ENCODE results near the gene GTF3C5.
"Not testable (repeated sequence)": the region's sequence is repeated elsewhere in the genome, so short reads cannot be mapped to it uniquely, and the experiment has no call there.

Gene GTF3C5

GRCh38 chr9:133058550-133059320 lies 27.9 kb downstream of the GTF3C5 start:
- no peak for TF ChIP-seq CTCF (conservative IDR thresholded peaks at IDR 0.05; ENCODE audit: low read depth, low read length)
- no peak for DNase-seq (ENCODE audit: low read depth)
- H3K4me3 ChIP-seq (ENCODE audit: low read depth, low read length): no peak overlapping the region

- no peak for TF ChIP-seq CTCF (conservative IDR thresholded peaks at IDR 0.05; ENCODE audit: low read depth, low read length)
- DNase-seq (ENCODE audit: low read depth): no peak
- H3K4me3 ChIP-seq (ENCODE audit: low read depth, low read length): no peak overlapping the region
Measured at GRCh38 chr9:133059623-133060022, 28.8 kb downstream of the GTF3C5 start.

GRCh38 chr9:133060417-133060841 lies 29.6 kb downstream of the GTF3C5 start:
- DNase-seq (ENCODE audit: low read depth): no peak
- no peak for TF ChIP-seq CTCF (conservative IDR thresholded peaks at IDR 0.05; ENCODE audit: low read depth, low read length)
- H3K4me3 ChIP-seq (ENCODE audit: low read depth, low read length): no peak overlapping the region

GRCh38 chr9:133061019-133061763 lies 30.4 kb downstream of the GTF3C5 start:
- DNase-seq (ENCODE audit: low read depth); H3K4me3 ChIP-seq (ENCODE audit: low read depth, low read length): not testable (repeated sequence)

GRCh38 chr9:133061764-133062145 lies 31.0 kb downstream of the GTF3C5 start, which contains the start of gene CEL:
Gene CEL (plus strand): TSS chr9:133061981. CDS start chr9:133062003, 22 bp downstream.
- DNase-seq (ENCODE audit: low read depth); H3K4me3 ChIP-seq (ENCODE audit: low read depth, low read length): not testable (repeated sequence)

GRCh38 chr9:133062569-133062968 lies 31.8 kb downstream of the GTF3C5 start:
- DNase-seq (ENCODE audit: low read depth); H3K4me3 ChIP-seq (ENCODE audit: low read depth, low read length): not testable (repeated sequence)

GRCh38 chr9:133063159-133063499 lies 32.3 kb downstream of the GTF3C5 start:
- no peak overlapping the region for H3K4me3 ChIP-seq (ENCODE audit: low read depth, low read length)
- DNase-seq (ENCODE audit: low read depth): no peak
- no peak for TF ChIP-seq CTCF (conservative IDR thresholded peaks at IDR 0.05; ENCODE audit: low read depth, low read length)

- TF ChIP-seq CTCF (conservative IDR thresholded peaks at IDR 0.05; ENCODE audit: low read depth, low read length): no peak
- DNase-seq (ENCODE audit: low read depth): no peak
- no peak overlapping the region for H3K4me3 ChIP-seq (ENCODE audit: low read depth, low read length)
Measured at GRCh38 chr9:133063500-133064231, 32.9 kb downstream of the GTF3C5 start.

Data from choroid plexus epithelial cell (primary cell).